Mucosa of gallbladder (tissue), 1 donor: ENCODE measurements around the gene GRIK1. TPM values are rescaled to one million over a fixed set of nuclear protein-coding genes. Genes with fewer than 3 reads are reported as not detected.

Experiments used
- DNase-seq: peaks from one replicate; pipeline ENCODE4 v3.0.0-alpha.2; 2020; ENCODE audit warnings: low spot score
- total RNA-seq: library from RNA; stranded (reverse); gene quantifications from one replicate; pipeline ENCODE4 v1.2.1, GENCODE V29; 2021
- donor health status: DM: no; HTN: no; CAD: no.

The GRIK1 gene
- total RNA-seq, 1 donor from 2014 or later: not detected

DNA sequence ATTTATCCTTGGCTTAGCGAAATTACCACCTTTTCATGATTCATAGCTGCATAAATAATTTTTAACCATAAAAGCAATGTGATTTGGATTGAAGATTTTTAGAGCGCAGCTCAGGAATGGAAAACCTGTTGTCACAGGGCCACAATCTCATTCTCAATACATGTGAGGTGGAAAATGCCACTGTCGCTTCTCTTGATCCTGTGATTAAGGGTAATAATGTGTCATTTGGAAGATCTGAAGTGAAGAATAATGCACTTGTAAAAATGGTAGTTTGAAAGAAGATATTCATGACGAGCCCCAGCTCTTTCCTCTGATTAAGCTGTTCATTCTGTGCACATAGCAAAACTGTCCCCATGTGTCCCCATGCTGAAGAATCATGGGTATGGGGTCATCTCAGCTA is 410.7 kb downstream of the GRIK1 start:
- no peak for DNase-seq

GRCh38 chr21:29526545-29526944 is 413.3 kb downstream of the GRIK1 start:
- DNase-seq: no peak

DNA sequence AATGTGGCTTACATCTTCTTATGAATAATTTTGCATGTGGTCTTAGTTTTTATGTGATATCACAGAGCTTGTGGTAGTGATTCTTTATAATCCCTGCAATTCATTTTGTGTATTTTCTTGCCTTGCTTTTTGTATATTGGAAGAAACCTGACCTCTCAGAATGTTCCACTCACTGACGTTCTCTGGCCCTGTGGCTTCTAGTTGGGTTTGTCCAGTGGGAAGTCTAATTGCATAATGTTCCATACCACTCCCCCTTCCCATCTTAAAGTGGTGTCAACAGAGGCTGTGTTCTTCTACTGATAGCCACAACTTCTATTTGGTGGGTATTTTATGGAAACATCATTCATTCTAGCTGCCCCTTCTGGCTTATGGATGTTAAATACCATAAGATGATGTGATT is 415.7 kb downstream of the GRIK1 start:
- DNase-seq: no peak

GRCh38 chr21:29523646-29524045 is 416.1 kb downstream of the GRIK1 start:
- DNase-seq: peak; percentile 34

DNA sequence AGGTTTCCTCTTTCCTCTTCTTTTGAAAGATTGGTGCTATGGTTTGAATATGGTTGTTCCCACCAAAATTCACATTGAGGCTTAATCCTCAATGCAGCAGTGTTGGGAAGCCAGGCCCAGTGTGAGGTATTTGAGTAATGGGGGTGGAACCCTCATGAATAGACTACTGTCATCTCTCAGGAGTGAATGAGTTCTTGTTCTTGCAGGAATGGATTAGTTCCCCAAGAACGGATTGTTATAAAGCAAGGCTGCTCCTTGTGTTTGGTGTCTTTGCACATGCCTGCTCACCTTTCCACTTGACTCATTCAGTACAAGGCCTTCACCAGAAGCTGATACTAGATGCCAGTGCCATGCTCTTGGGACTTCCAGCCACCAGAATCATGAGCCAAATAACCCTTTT is 417.9 kb downstream of the GRIK1 start:
- DNase-seq: no peak

DNA sequence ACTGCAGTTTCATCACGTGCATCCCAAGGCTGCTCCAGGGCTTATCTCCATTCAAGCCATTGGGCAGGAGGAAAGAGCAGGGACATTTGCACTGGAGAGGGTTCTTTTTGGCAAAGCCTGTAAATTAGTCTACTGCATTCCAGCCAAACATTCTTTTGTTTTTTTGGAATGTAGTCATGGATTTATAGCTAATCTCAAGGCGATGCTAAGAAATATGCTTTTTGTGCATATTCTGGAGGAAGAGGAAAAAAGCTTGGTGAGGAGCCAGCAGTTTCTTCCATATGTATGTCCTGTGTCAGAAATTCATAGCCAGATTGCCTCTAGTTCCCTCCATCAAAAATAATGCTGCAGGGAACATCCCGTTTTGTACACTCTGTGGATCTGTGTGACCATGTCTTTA is 419.6 kb downstream of the GRIK1 start:
- DNase-seq: no peak

DNA sequence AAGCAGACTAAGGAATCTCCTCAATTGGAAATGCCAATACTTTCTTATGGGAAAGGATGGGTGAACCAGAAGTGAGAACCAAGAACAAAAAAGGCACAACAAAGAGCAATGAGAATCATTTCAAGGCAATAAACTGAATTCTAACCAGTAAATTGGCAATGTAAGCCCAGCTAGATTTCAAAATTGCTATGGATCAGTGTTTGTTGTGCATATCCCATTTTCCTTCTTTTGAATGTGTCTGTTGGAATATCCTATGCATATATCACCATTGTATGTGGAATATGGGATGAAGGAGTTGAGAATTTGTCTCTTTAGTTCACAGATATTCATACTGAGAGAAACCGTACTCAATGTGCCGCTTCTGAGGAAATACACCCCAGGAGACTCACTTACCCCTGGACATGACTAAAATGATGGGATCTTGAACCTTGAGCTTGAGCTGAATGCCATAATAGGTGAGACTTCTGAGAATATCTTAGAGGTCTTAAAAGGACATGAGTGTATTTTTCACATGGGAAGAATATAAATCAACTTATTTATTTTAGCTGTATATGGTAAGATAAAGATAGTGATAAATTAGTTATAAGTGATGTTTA is 425.0 kb downstream of the GRIK1 start:
- no peak for DNase-seq

DNA sequence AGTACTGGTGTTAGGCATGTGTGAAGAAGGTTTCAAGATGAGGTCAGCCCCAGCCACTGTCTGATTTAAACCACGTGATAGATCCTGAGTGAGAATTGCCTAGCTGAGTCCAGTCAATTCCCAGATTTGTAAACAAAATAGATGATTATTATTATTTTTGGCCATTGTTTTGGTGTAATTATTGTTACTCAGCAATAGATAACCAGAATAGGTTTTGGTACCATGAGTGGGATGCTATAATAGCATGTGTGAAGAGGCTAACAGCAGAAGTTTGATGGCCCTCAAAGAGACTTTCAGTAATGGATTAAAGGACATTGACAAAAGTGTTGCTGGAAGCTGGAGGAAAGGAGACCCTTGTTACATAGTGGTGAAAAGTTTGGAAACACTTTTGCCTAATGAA is 426.3 kb downstream of the GRIK1 start:
- DNase-seq: no peak

DNA sequence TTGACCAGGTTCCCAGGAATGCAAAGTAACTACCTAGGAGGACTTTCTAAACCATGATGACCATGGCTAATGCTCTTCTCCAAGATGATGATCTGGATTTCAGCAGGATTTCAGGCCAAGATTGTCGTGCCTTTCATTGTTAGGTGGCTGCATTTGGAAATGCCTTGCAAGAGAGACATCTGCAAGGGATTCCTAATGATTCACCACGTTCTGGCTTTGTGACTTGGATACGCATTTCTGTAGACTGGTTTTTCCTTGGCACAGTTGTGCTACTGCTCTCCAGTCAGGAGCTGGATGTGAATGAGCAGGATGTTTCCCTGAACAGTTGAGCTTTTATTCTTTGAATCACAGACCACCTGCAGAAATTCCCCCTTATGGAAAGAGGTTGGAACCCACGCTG is 428.7 kb downstream of the GRIK1 start:
- DNase-seq: no peak

GRCh38 chr21:29509121-29509520 is 430.7 kb downstream of the GRIK1 start:
- no peak for DNase-seq

DNA sequence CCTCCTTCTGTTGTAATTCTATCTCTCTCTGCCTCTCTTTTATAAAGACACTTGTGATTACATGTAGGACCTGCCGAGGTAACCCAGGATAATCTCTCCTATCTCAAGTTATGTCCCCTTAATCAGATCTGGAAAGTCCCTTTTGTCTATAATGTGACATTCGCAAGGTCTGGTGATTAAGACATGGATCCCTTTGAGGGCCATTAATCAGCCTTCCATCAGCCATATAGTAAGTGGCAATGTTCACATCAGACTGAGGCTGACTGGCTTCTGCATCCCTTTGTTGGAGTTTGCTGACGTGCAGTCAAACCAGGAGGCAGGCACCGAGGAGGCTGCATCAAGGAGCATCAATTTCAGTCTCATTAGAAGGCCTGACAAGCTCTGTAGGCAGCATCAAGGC is 431.5 kb downstream of the GRIK1 start:
- DNase-seq: no peak

DNA sequence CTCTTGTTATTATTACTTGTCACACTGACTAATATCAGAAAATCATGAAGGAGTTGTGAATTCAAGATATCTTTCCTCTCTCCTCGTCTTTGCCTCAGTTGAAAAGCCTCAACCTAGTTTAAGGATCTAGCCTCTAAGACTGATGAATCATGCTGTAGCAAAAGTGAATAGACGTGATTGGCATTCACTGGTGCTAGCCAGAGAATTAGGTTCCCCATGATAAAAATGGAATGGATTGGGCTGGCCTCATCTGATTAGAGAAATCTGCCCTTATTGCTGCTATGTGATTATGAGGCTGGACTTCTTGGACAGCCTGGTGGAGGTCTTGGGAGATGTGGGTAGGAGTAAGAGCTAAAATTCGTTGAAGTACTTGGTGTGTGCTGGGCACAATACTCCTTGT is 432.8 kb downstream of the GRIK1 start:
- DNase-seq: no peak

- DNase-seq: no peak
Observed at GRCh38 chr21:29506214-29506613, 433.6 kb downstream of the GRIK1 start.

GRCh38 chr21:29504751-29505321 is 435.0 kb downstream of the GRIK1 start:
- no peak for DNase-seq

GRCh38 chr21:29501451-29501850 is 438.3 kb downstream of the GRIK1 start:
- no peak for DNase-seq

DNA sequence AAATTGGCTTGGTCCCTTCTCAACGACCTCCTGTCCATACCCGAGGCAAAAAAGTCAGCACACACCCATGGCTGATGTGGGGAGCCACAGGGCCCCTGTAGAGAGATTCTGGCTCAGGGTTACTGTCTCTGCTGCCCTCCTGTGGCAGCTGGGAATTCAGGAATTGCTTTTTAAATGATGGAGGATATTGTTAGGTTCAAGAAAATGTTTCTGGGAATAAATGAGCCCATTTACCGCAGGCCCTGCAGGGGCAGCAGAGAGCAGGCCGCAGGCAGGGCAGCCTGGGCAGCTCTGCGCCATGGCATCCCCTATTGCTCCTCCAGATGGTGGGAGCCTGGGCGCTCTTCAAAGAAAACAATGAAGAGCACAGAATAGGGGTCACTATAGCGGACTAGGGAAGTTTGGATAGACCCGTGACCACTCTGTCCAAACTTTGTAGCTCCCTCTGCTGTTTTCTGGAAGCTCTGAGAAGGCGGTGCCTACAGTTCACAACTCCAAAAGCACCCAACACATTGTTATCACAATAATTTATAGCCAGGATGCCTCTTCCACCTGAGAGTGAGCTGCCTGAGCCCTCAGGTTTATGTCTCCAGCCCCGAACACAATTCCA is 440.0 kb downstream of the GRIK1 start:
- DNase-seq: no peak

DNA sequence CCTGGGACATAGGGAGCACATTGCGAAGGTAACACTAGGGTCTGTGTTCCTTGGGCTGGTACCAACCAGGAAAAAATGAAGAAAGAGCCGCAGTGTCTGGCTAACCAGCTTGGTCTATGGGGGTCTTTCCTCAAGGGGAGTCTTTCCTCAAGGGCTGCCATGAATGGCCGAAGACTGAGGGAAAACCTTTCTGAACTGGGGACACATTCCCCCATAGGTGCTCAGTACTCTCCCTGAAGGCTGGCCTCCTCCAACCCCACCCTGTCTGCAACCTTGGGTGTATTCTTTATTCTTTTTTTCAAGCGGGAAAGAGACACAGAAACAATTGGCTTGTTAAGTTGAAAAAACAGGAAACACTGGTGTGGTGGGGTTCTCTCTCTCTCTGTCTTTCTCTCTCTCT is 440.6 kb downstream of the GRIK1 start:
- DNase-seq: no peak

DNA sequence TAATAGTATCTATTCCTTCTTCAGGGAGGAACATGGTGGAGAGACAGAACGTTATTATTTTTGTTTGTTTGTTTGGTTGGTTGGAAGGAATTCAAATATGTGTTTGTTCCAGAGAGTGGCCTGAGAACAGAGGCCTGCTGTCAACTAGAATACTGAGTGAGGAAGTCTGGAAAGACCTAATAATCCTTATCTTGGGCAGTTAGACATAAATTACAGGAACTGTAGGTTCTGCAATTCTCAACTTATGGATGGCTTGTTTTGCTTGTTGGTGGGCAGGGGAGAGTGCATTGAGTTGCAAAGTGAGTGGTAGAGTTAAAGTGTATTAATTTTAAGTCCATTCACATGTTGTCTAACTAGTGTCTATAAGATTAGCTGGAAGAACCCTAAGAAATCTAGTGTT is 443.5 kb downstream of the GRIK1 start:
- no peak for DNase-seq

DNA sequence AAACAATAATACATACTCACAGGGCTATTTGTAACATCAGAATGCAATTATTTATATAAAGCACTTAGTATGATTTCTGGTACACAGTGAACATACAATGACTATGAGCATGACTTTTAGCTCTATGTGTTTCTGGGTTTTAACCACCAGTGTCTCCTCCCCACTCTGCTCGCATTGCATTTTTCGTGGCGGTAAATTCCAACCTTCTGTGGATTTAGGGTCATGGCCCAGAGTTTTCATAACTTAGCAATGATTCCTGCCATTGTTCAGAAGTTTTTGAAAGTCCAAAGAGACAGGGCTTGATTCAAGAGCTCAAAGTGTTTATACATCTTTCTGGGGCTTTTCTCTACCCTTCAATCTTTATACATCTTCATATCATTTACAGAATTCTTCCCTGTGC is 449.8 kb downstream of the GRIK1 start:
- DNase-seq: no peak

DNA sequence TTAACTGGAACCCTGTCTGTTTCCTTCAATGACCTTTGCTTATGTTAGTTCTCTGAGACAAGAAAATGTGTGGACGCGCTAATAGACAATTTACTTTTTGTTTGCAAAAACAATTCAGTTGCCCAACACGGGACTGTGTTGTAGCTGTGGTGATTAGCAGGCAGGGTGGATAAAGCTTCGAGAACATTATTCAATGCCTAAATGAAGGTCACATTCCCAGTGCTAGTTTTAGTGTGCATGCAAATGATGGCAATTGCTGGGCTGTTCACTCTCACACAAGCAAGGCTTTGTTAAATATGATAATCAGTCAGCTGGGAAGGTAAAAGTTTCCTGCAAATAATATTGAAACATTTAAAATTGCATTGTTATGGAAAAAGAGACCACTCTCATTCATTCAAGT is 452.6 kb downstream of the GRIK1 start:
- no peak for DNase-seq
